ENCODE data around the gene ABHD4. TPM values are rescaled to one million over a fixed set of nuclear protein-coding genes. Genes with fewer than 3 reads are reported as not detected.

The ABHD4 gene, protein sequence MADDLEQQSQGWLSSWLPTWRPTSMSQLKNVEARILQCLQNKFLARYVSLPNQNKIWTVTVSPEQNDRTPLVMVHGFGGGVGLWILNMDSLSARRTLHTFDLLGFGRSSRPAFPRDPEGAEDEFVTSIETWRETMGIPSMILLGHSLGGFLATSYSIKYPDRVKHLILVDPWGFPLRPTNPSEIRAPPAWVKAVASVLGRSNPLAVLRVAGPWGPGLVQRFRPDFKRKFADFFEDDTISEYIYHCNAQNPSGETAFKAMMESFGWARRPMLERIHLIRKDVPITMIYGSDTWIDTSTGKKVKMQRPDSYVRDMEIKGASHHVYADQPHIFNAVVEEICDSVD
- total RNA-seq = 10 to 100 TPM; 31.2 to 36.7 TPM
- long read RNA-seq, donor 1, partial matches to known transcripts = 1 of 10 reads
- long read RNA-seq, donor 1, other reads (novel, unspliced or antisense) = 5 of 10 reads
- long read RNA-seq, donor 2, transcript ABHD4-203 (7 exons, 3,366 nt) = major isoform, 38 of 51 reads
- long read RNA-seq, donor 2, partial matches to known transcripts = 9 of 51 reads
- long read RNA-seq, donor 2, other reads (novel, unspliced or antisense) = 4 of 51 reads

DNA sequence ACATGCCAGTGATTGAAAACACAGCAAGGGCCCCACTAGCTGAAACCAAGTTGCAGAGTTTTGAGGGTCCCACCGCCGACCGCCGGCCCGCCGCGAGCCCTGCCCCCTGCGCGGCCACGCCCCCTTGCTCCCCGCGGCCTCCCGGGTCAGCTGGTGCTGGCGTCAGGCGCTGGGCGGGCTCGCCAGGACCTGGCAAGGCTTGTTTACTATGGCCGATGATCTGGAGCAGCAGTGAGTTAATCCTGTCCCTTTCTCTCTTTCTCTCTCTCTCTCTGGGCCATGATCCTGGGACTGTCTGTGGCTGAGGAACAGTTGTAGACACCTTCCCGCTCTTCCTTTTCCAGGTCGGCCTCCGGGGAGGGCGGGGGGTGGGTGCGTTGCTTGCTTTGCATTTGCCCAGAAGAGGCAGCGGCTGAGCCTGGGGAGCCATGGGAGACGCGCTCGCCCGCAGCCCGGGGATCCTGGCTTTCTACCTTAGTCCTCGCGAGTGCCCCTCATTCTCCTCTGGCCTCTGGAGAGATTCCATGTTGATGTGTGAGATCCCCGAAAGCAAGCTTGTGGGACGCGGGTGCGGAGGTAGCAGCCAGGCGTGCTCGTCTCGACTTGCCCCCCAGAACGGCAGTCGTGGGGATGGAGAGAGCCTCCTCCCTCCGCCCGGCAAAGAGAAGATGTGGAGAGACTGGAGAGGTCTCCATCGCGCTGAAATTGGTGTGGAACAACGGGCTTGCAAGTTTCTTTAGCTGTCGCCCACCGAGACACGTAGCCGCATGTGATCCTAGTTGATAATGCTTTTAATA lies at the start of gene ABHD4:
Gene ABHD4, plus strand, starts transcription at position 202 of the 797 bp plus-strand sequence. Its CDS starts 7 bp downstream, at position 209.
- intact Hi-C loops (cut with DNase I) = no loop called here
- peak; percentile 94 for DNase-seq (ENCODE audit: low spot score)

DNA sequence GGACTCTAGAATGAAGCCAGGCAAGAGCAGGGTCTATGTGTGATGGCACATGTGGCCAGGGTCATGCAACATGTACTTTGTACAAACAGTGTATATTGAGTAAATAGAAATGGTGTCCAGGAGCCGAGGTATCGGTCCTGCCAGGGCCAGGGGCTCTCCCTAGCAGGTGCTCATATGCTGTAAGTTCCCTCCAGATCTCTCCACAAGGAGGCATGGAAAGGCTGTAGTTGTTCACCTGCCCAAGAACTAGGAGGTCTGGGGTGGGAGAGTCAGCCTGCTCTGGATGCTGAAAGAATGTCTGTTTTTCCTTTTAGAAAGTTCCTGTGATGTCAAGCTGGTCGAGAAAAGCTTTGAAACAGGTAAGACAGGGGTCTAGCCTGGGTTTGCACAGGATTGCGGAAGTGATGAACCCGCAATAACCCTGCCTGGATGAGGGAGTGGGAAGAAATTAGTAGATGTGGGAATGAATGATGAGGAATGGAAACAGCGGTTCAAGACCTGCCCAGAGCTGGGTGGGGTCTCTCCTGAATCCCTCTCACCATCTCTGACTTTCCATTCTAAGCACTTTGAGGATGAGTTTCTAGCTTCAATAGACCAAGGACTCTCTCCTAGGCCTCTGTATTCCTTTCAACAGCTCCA lies 48.7 kb upstream of the ABHD4 start:
- intact Hi-C loops (cut with DNase I) = no loop called here
- no peak for DNase-seq (ENCODE audit: low spot score)

DNA sequence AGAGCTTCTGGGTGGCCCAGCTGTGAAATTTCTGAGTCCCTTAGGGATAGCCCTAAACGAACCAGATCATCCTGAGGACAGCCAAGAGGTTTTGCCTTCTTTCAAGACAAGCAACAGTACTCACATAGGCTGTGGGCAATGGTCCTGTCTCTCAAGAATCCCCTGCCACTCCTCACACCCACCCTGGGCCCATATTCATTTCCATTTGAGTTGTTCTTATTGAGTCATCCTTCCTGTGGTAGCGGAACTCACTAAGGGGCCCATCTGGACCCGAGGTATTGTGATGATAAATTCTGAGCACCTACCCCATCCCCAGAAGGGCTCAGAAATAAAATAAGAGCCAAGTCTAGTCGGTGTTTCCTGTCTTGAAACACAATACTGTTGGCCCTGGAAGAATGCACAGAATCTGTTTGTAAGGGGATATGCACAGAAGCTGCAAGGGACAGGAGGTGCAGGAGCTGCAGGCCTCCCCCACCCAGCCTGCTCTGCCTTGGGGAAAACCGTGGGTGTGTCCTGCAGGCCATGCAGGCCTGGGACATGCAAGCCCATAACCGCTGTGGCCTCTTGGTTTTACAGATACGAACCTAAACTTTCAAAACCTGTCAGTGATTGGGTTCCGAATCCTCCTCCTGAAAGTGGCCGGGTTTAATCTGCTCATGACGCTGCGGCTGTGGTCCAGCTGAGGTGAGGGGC lies 48.0 kb upstream of the ABHD4 start:
- intact Hi-C loops (cut with DNase I) = loop anchor here (10.0 kb wide), 2 partner anchors 155 to 445 kb away; no protein-coding TSS in a partner anchor
- DNase-seq (ENCODE audit: low spot score) = no peak

DNA sequence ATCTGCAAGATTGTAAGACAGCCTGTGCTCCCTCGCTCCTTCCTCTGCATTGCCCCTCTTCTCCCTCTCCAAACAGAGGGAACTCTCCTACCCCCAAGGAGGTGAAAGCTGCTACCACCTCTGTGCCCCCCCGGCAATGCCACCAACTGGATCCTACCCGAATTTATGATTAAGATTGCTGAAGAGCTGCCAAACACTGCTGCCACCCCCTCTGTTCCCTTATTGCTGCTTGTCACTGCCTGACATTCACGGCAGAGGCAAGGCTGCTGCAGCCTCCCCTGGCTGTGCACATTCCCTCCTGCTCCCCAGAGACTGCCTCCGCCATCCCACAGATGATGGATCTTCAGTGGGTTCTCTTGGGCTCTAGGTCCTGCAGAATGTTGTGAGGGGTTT lies 46.5 kb upstream of the ABHD4 start:
- intact Hi-C loops (cut with DNase I) = loop anchor here (10.0 kb wide), 2 partner anchors 157 to 443 kb away; no protein-coding TSS in a partner anchor
- no peak for DNase-seq (ENCODE audit: low spot score)

DNA sequence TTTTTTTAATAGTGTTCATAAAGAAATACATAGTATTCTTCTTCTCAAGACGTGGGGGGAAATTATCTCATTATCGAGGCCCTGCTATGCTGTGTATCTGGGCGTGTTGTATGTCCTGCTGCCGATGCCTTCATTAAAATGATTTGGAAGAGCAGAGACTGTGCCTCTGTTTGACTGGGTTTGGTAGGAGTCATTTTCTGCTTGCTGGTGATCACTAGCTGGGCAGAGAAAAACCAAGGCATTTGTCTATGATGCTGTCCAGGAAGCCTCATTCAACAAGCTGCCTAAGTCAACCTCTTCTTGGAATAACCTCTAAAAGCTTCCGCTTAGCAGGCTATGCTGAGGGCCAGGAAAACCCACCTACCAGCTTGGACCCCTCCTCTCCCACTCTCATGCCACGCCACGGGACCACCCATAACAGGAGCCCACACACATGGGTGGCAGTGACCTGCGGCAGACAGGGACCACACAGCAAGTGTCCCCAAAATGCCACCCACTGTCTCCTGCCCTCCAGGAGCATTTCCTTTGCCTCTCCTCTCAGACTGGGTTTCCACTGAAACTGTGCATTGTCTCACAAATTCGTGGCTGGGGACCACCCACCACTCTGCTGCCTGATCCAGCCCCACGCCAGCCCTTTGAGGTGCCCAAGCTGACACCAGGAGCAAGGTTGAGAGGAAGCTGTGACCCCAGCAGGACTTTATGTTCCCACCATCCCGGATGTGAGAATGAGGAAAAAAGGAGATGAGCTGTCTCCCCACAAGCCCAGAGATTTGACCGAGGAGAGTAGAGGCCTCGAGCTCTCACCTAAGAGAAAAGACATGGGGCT lies 45.9 kb upstream of the ABHD4 start:
- no peak for DNase-seq (ENCODE audit: low spot score)
- intact Hi-C loops (cut with DNase I) = loop anchor here (10.0 kb wide), 2 partner anchors 157 to 443 kb away; no protein-coding TSS in a partner anchor

DNA sequence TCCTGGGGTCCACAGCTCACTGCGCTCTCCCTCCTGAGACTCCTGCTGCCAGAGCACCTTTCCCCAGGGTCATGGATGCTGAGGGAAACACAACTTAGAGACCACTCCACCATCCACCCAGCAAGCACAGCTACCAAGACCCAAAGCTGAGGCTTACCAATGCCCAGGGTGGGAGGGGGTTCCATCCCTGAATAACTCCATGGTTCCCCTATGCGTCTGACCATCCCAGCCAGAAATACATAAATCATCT lies 45.3 kb upstream of the ABHD4 start:
- DNase-seq (ENCODE audit: low spot score) = no peak
- intact Hi-C loops (cut with DNase I) = loop anchor here (10.0 kb wide), 2 partner anchors 158 to 442 kb away; no protein-coding TSS in a partner anchor

DNA sequence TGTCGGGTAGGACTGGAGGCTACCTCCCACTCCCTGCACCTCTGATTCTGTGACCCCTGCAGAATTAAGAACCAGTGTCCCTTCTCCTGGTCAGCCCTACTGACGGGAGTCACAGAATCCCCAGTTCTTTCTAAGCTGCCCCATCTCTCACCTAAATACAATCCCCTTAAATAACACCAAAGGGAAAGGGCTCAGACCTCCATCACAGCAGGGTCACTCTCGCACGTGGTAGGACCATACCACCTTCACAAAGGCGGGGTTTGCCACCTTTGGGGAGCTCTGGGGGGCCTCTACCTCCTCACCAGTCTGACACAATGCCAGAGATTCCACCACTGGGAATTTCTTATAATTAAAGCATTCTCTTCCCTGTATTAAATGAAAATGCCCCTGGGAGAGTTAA lies 44.7 kb upstream of the ABHD4 start:
- intact Hi-C loops (cut with DNase I) = loop anchor here (10.0 kb wide), 2 partner anchors 159 to 441 kb away; no protein-coding TSS in a partner anchor
- DNase-seq (ENCODE audit: low spot score) = no peak

DNA sequence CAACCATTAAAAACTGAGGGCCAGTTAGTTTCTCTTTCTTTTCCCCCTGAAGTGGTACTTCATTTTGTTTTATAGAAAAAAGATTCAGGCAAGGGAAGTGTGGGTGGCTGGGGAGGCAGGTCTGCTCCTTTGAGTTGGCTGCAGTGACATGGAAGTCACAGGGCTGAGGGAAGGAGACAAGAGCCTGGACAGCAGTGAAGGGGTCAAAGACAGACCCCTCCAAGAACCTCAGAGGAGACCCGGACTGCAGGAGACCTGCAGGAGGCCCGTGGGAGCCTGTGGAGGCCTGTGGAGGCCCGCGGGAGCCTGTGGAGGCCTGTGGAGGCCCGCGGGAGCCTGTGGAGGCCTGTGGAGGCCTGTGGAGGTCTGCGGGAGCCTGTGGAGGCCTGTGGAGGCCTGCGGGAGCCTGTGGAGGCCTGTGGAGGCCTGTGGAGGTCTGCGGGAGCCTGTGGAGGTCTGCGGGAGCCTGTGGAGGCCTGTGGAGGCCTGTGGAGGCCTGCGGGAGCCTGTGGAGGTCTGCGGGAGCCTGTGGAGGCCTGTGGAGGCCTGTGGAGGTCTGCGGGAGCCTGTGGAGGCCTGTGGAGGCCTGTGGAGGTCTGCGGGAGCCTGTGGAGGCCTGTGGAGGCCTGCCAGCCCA lies 44.1 kb upstream of the ABHD4 start:
- intact Hi-C loops (cut with DNase I) = loop anchor here (10.0 kb wide), 2 partner anchors 159 to 441 kb away; no protein-coding TSS in a partner anchor
- peak; percentile 74 for DNase-seq (ENCODE audit: low spot score)

DNA sequence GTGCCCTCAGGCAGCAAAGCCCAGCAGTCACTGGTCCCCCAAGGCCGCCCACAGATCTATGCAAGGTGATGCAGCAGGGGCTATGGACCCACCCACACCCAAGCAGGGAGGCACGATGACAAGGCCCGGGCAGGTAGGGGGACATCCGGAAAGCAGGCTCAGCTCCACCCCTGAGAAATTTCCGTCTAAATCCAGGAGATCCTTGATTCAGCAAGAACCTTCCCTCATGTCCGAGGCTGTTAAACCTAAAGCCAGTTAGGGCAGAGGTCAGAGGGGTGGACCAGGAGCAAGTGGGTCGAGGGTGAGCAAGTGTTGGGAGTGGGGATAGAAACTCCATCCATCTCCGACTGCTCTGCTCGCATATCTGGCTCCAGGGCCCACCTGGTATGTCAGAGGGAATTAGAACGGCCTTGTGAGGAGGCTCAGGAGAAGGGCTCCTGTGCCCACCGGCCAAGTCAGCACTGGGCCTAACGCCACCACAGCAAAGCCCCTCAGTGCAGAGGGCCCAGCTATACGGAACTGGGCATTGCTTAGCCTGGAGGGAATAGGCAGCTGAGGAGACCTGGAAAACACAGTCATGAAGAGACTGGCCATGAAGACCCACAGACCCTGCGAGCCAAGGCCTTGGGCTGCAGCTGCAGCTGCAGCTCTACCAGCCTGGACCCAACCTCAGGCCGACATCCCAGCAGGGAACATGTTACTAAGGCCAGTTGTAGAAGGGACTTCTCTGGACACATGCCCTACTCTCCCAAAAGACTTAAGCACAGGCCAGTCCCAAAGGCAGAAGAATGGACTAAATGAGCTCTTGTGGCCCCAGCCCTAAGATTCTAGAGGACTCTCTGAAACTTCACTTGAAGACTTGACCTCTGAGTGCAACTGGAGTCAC lies 43.4 kb upstream of the ABHD4 start:
- intact Hi-C loops (cut with DNase I) = loop anchor here (10.0 kb wide), 2 partner anchors 160 to 440 kb away; no protein-coding TSS in a partner anchor
- DNase-seq (ENCODE audit: low spot score) = peak; percentile 76

DNA sequence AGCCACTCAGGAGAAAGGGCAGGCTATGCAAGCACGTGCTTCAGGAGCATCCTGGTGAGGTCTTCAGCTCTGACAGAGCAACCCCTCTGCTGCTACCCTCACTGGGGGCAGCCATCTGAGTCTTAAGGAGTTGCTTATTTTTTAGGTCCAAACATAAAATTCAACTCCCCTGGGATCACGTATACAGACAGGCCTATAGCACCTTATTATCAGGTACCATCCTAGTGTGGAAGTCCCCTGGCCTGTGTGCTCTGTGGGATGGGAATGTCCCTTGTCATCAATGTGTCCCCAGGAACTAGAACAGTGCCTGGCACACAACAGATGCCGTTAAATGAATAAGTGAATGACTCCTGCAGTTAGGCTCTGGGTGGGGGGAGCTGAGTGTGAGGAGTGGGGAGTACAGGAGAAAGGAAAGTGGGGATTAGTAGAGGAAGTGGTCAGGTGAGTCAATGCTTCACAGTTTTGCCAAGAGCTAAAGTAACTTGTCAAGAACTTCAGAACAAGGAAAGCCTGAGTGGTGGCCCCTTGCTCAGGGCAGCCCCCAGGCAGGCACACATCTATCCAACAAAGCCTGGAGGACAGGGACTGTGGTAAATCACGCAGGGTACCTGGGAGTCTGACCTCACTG lies 42.6 kb upstream of the ABHD4 start:
- no peak for DNase-seq (ENCODE audit: low spot score)
- intact Hi-C loops (cut with DNase I) = loop anchor here (2.0 to 10.0 kb wide), 3 partner anchors 161 to 439 kb away; no protein-coding TSS in a partner anchor

DNA sequence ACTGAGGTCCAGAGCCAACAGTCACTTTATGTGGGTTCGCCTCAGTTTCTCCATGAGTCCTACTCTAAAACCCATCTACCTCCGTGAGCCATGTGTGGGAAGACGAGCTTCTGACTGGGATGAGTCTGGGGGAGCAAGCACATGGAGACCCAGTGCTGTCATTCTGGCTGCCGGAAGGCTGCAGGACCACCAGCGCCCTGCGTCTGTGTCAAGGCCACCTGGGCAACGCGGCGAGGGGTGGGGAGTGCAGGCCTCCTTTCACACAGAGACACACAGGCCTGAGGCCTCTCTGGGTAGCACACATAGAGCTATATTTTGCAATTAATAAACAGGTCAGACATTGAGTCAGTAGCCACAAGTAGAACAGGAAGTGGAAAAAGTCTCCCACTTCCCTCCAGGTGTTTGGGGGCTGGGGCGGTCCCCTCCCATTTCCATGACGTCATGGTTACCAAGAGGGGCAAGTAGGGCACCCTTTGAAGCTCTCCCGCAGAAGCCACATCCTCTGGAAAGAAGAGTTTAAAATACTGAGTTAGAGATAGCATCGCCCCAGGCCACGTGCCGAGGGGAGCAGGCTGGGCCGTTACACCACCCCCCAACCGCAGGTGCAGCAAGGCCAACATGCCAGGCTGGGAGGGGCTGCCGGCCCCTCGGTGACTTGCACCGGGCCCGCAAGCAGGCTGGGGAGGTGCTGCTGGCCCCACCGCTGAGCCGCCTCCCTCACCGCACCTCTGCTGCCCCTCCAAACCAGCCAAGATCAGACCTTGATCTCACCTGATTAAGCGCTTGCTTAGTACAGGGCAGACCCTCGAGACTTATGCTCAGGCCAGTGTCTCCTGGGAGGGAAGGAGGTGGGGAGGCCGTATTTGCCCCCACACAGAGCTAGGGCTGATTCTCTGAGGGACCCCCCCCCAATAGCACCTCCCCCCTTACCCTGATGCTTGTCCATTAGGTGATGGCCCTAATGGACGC lies 41.8 kb upstream of the ABHD4 start:
- intact Hi-C loops (cut with DNase I) = loop anchor here (2.0 to 10.0 kb wide), 3 partner anchors 162 to 438 kb away; no protein-coding TSS in a partner anchor
- DNase-seq (ENCODE audit: low spot score) = peak; percentile 85

DNA sequence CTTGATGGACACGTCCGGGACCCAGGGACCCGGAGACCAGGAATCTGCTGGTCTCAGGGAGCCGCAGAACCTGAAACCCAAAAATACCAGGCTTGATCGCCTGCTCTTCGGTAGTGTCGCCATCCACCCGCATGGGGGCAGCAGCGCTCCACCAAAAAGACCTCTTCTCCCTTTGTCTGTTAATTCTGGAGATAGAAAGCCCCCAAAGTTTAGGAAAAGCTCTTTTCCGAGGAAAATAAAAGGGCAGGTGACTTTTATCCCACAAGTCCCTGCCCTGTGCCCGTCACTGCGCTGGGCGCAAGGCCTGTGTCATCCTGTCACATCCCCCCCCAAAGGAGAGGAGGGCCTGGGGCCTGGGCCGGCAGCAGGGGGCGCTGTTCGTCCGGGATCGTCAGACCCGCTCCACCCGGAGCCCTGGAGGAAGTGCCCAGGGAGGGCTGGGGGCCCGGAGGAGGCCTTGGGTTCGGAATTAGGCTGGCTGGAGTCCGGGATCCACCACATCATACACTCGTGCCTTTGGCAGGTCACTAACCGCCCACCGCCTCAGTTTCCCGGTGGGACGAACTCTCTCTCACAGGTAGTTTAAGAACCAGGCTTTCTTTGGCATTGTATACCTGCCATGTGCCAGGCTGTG lies 41.0 kb upstream of the ABHD4 start:
- peak; percentile 96 for DNase-seq (ENCODE audit: low spot score)
- intact Hi-C loops (cut with DNase I) = loop anchor here (2.0 to 10.0 kb wide), 3 partner anchors 162 to 438 kb away; no protein-coding TSS in a partner anchor

DNA sequence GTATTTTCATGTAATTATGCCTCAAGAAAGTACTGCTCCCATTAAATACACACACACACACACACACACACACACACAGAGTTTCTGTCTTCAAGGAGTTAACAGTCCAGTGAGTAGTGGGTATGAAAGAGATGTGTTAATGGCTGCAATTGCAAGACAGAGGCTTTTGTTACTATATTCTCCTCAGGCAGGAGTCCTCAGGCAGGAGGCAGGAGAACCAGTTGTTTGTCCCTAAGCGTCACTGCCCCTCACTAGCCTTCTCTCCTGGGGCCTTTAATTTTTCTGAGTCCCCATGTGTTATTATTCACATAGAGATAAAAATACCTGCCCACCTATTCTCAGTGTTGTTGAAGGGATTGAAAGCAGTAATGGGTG lies 40.3 kb upstream of the ABHD4 start:
- DNase-seq (ENCODE audit: low spot score) = no peak
- intact Hi-C loops (cut with DNase I) = loop anchor here (2.0 to 10.0 kb wide), 3 partner anchors 163 to 437 kb away; no protein-coding TSS in a partner anchor

DNA sequence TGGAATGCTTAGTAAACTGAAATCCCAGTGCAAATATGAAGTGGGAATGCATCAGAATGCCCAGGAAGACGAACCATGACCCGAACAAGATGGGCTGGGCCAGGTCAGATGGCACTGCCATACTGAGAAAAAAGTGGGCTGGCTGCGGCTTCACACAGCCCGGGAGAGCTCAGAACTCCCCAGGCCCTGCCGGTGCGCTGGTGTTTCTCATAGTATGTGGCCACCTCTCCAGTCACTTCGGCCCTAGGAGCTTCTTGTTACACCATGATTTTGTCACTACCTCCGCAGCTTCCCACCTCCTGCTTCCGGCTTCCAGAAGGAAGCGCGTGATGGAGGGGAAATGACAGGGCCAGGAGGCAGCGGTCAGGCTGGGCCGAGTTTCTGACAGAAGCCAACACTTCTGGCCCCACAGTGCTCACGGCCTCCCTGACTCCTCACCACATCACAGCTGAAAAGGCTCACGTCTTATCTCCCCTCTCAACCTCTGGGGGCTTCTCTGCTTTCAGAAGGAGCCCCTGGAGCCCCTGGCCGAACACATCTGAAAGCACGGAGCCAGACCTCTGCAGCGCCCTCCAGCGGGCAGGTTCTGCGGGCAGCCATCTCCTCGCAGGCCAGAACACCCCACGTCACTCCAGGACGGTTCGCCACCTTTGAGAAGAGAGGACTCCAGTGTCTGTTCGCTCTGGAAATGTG lies 39.7 kb upstream of the ABHD4 start:
- intact Hi-C loops (cut with DNase I) = loop anchor here (10.0 kb wide), 2 partner anchors 164 to 436 kb away; no protein-coding TSS in a partner anchor
- no peak for DNase-seq (ENCODE audit: low spot score)
